GM12878 (cell line): ENCODE measurements around the gene MAST3.
A peak's percentile ranks its signal among the peaks of the same experiment; 100 is the strongest.

Experiments used
- EP300 ChIP-seq, 2 experiments: fragments of 150-350 bp in 1 of 2; IDR thresholded peaks; 2 replicates each; pipeline ENCODE4 v1.6.1; 2011 to 2012; ENCODE audit warnings: low read depth in 2 of 2, low read length in 2 of 2, borderline replicate concordance in 1 of 2, improper control_type of control experiment in 1 of 2, inconsistent platforms in 1 of 2; ENCODE audit not compliant: control insufficient read depth in 1 of 2
- KDM1A ChIP-seq: fragments of 200-600 bp; sonication (generic); IDR thresholded peaks from 2 replicates; pipeline ENCODE4 v1.6.1; 2016; ENCODE audit warnings: borderline replicate concordance
- TF ChIP-seq, protein P1 (sequence below), 3 experiments: IDR thresholded peaks in 2 of 3; conservative IDR thresholded peaks in 1 of 3; 2 replicates each; pipeline ENCODE4 v1.5.1; 2011; ENCODE audit warnings: low read depth in 3 of 3, low read length in 3 of 3, mild to moderate bottlenecking in 3 of 3, control low read depth in 2 of 3, moderate library complexity in 2 of 3, inconsistent platforms in 1 of 3, mixed read lengths in 1 of 3; ENCODE audit not compliant: control insufficient read depth in 2 of 3, insufficient read depth in 1 of 3; ENCODE audit errors: extremely low read depth in 1 of 3
- TF ChIP-seq, protein P2 (sequence below): fragments of 450-650 bp; IDR thresholded peaks from 2 replicates; pipeline ENCODE4 v1.6.1; 2017; ENCODE audit warnings: antibody characterized with exemption, mild to moderate bottlenecking, moderate library complexity

DNA sequence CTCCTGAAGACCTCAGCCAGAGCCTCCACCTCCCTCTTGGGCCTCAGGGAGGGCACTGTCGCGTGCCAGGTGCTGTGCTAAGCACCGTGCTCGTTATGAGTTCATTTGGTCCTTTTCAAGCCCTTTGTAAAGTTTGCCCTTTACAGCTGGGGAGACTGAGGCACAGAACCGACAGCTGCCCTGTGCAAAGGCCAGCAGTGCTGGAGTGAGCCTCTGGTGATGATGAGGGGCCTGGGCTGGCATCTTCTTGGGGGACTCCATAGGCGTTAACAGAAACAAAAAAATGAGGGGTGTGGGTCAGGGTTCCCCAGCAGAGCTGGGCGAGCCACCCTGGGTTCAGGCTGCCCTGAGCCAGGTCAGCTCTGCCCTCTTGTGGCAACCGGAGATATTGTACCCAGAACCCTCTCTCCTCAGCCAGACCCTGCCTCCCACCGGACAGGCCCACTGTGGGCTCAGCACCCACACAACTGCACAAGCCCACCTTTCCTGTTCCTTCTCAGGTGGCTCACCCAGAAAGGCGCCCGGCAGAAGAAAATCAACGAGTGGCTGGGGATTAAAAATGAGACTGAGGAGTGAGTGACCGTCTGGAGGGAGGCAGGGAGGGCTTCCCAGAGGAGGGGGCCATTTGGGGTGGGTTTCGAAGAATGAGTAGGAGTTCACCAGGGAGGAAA lies 70.5 kb downstream of the MAST3 start:
- TF ChIP-seq, protein P1, sequence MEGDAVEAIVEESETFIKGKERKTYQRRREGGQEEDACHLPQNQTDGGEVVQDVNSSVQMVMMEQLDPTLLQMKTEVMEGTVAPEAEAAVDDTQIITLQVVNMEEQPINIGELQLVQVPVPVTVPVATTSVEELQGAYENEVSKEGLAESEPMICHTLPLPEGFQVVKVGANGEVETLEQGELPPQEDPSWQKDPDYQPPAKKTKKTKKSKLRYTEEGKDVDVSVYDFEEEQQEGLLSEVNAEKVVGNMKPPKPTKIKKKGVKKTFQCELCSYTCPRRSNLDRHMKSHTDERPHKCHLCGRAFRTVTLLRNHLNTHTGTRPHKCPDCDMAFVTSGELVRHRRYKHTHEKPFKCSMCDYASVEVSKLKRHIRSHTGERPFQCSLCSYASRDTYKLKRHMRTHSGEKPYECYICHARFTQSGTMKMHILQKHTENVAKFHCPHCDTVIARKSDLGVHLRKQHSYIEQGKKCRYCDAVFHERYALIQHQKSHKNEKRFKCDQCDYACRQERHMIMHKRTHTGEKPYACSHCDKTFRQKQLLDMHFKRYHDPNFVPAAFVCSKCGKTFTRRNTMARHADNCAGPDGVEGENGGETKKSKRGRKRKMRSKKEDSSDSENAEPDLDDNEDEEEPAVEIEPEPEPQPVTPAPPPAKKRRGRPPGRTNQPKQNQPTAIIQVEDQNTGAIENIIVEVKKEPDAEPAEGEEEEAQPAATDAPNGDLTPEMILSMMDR (IDR thresholded peaks at IDR 0.05 in 2 of 3, conservative IDR thresholded peaks at IDR 0.05 in 1 of 3; ENCODE audit: control insufficient read depth in 2 of 3, extremely low read depth in 1 of 3, insufficient read depth in 1 of 3, low read depth in 3 of 3, low read length in 3 of 3), result peak; percentile 87 to 90 (median 87)
- TF ChIP-seq EP300 (IDR thresholded peaks at IDR 0.05; ENCODE audit: borderline replicate concordance in 1 of 2, control insufficient read depth in 1 of 2, low read depth in 2 of 2, low read length in 2 of 2), result no peak
- TF ChIP-seq, protein P2, sequence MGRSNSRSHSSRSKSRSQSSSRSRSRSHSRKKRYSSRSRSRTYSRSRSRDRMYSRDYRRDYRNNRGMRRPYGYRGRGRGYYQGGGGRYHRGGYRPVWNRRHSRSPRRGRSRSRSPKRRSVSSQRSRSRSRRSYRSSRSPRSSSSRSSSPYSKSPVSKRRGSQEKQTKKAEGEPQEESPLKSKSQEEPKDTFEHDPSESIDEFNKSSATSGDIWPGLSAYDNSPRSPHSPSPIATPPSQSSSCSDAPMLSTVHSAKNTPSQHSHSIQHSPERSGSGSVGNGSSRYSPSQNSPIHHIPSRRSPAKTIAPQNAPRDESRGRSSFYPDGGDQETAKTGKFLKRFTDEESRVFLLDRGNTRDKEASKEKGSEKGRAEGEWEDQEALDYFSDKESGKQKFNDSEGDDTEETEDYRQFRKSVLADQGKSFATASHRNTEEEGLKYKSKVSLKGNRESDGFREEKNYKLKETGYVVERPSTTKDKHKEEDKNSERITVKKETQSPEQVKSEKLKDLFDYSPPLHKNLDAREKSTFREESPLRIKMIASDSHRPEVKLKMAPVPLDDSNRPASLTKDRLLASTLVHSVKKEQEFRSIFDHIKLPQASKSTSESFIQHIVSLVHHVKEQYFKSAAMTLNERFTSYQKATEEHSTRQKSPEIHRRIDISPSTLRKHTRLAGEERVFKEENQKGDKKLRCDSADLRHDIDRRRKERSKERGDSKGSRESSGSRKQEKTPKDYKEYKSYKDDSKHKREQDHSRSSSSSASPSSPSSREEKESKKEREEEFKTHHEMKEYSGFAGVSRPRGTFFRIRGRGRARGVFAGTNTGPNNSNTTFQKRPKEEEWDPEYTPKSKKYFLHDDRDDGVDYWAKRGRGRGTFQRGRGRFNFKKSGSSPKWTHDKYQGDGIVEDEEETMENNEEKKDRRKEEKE, result no peak
- no peak for TF ChIP-seq KDM1A
